Fibroblast of lung (primary cell): ENCODE measurements around the gene CIZ1.

ENCODE experiments used
- EZH2 ChIP-seq: IDR thresholded peaks from 2 replicates; pipeline ENCODE4 v1.5.1; 2012; ENCODE audit warnings: low read length, control low read depth, mild to moderate bottlenecking; ENCODE audit errors: missing control alignments
- TF ChIP-seq, protein P1 (sequence below), 2 donors: IDR thresholded peaks in 1 of 2; conservative IDR thresholded peaks in 1 of 2; 1 replicate in 1 of 2; 2 replicates in 1 of 2; pipeline ENCODE4 v1.5.1; 2011 to 2012; ENCODE audit warnings: low read length in 2 of 2, control low read depth in 1 of 2, inconsistent platforms in 1 of 2, low read depth in 1 of 2, mild to moderate bottlenecking in 1 of 2

DNA sequence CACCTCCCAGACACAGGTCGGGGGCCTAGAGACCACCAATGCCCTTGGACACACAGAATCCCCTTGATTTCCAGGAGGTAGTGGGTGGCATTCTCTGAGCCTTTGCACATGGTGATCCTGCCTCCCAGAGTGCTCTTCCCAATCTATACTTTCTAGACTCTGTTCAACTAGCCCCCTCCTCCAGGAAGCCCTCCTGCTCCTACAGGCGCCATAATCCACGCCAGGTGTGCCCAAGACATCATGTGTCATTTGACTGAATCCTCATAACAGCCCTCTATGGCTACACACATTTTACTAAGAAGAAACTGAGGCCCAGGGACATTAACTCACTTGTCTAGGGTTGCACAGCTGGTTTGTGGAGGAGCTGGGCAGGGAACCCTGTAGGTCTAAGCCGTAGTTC, 24.2 kb downstream of the CIZ1 start:
- TF ChIP-seq, protein P1, sequence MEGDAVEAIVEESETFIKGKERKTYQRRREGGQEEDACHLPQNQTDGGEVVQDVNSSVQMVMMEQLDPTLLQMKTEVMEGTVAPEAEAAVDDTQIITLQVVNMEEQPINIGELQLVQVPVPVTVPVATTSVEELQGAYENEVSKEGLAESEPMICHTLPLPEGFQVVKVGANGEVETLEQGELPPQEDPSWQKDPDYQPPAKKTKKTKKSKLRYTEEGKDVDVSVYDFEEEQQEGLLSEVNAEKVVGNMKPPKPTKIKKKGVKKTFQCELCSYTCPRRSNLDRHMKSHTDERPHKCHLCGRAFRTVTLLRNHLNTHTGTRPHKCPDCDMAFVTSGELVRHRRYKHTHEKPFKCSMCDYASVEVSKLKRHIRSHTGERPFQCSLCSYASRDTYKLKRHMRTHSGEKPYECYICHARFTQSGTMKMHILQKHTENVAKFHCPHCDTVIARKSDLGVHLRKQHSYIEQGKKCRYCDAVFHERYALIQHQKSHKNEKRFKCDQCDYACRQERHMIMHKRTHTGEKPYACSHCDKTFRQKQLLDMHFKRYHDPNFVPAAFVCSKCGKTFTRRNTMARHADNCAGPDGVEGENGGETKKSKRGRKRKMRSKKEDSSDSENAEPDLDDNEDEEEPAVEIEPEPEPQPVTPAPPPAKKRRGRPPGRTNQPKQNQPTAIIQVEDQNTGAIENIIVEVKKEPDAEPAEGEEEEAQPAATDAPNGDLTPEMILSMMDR (conservative IDR thresholded peaks at IDR 0.05 in 1 of 2, IDR thresholded peaks at IDR 0.05 in 1 of 2; ENCODE audit: low read depth in 1 of 2, low read length in 2 of 2) = no peak
- TF ChIP-seq EZH2 = no peak
